GM12892 (cell line): ENCODE results near the gene GTF3C2.

Source experiments
- DNase-seq: peaks from one replicate; pipeline ENCODE4 v3.0.0; 2011; ENCODE audit not compliant: insufficient read length
- FAIRE-seq: peaks from 2 replicates; lab custom pipeline; 2011; peaks lifted over from hg19 to GRCh38; lab: Jason Lieb, UNC
- POLR2A ChIP-seq: IDR thresholded peaks from 2 replicates; pipeline ENCODE4 v1.6.1; 2011; ENCODE audit warnings: low read depth, low read length, control low read depth
- POLR2AphosphoS5 ChIP-seq: IDR thresholded peaks from 2 replicates; pipeline ENCODE4 v1.6.1; 2011; ENCODE audit warnings: low read depth, low read length, control low read depth
- TAF1 ChIP-seq: IDR thresholded peaks from 2 replicates; pipeline ENCODE4 v1.6.1; 2011; ENCODE audit warnings: low read depth, mild to moderate bottlenecking, control low read depth, low read length, borderline replicate concordance

The GTF3C2 gene

GRCh38 chr2:27379836-27380625 is 23.5 kb upstream of the GTF3C2 start:
- FAIRE-seq: peak; percentile 36
- DNase-seq: no peak
- no peak for TF ChIP-seq POLR2A
- no peak for TF ChIP-seq TAF1
- TF ChIP-seq POLR2AphosphoS5: no peak

GRCh38 chr2:27379383-27379835 is 22.8 kb upstream of the GTF3C2 start:
- DNase-seq (no peak), FAIRE-seq (no peak)
- TF ChIP-seq POLR2A: no peak
- no peak for TF ChIP-seq TAF1
- no peak for TF ChIP-seq POLR2AphosphoS5

- DNase-seq (no peak), FAIRE-seq (no peak)
- TF ChIP-seq POLR2A (no peak), POLR2AphosphoS5 (no peak), TAF1 (no peak)
Observed at GRCh38 chr2:27378809-27379290, 22.3 kb upstream of the GTF3C2 start.

- FAIRE-seq (no peak), DNase-seq (no peak)
Observed at GRCh38 chr2:27378096-27378808, 21.7 kb upstream of the GTF3C2 start.

GRCh38 chr2:27377618-27378095 is 21.1 kb upstream of the GTF3C2 start:
- no peak for FAIRE-seq
- peak; percentile 62 for TF ChIP-seq POLR2A
- peak; percentile 53; the same call in 1 of the 2 replicates for TF ChIP-seq POLR2AphosphoS5
- no peak for TF ChIP-seq TAF1

More at GRCh38 chr2:27378096-27378808, 21.7 kb upstream of the GTF3C2 start:
- TF ChIP-seq POLR2AphosphoS5: peak; percentile 42; the same call in 1 of the 2 replicates
- TF ChIP-seq TAF1: no peak
- TF ChIP-seq POLR2A: no peak; the same call in none of the 2 replicates

GRCh38 chr2:27376866-27377617 is 20.5 kb upstream of the GTF3C2 start:
- FAIRE-seq: no peak
- no peak for TF ChIP-seq TAF1
- TF ChIP-seq POLR2A: no peak
- TF ChIP-seq POLR2AphosphoS5: no peak
- no peak for DNase-seq

More at GRCh38 chr2:27377618-27378095, 21.1 kb upstream of the GTF3C2 start:
- no peak for DNase-seq

- no peak for FAIRE-seq
- TF ChIP-seq POLR2AphosphoS5 (peak; percentile 33; the same call in 1 of the 2 replicates), POLR2A (no peak; the same call in 1 of the 2 replicates), TAF1 (no peak)
Observed at GRCh38 chr2:27376151-27376865, 19.7 kb upstream of the GTF3C2 start.

GRCh38 chr2:27375513-27376099 is 19.0 kb upstream of the GTF3C2 start:
- FAIRE-seq (no peak), DNase-seq (no peak)
- TF ChIP-seq POLR2AphosphoS5: no peak
- no peak for TF ChIP-seq POLR2A
- TF ChIP-seq TAF1: no peak

More at GRCh38 chr2:27376151-27376865, 19.7 kb upstream of the GTF3C2 start:
- no peak for DNase-seq

- TF ChIP-seq POLR2AphosphoS5: no peak
- TF ChIP-seq POLR2A: no peak
- TF ChIP-seq TAF1: no peak
- DNase-seq: no peak
- no peak for FAIRE-seq
Observed at GRCh38 chr2:27373567-27373966, 17.0 kb upstream of the GTF3C2 start.

GRCh38 chr2:27372937-27373336 is 16.4 kb upstream of the GTF3C2 start:
- FAIRE-seq: no peak
- TF ChIP-seq TAF1: no peak
- no peak for TF ChIP-seq POLR2A
- TF ChIP-seq POLR2AphosphoS5: no peak
- DNase-seq: no peak
